GM06990 (cell line): ENCODE results near the gene CPEB1.

Source experiments
- DNase-seq: peaks from one replicate; pipeline ENCODE4 v3.0.0-alpha.2; 2011; ENCODE audit not compliant: insufficient read length; ENCODE audit errors: extremely low read depth
- H3K27me3 ChIP-seq: replicated peaks from 2 replicates; pipeline ENCODE4 v1.6.0; 2011; ENCODE audit warnings: low read length; ENCODE audit not compliant: control insufficient read depth, insufficient read depth
- H3K36me3 ChIP-seq: 2 replicates; pipeline ENCODE4 v1.5.1; 2011; ENCODE audit warnings: low read length; ENCODE audit not compliant: control insufficient read depth, insufficient read depth
- H3K4me3 ChIP-seq: replicated peaks from 2 replicates; pipeline ENCODE4 v1.5.1; 2011; ENCODE audit warnings: low read depth, mild to moderate bottlenecking, control low read depth, low read length
- TF ChIP-seq, protein P1 (sequence below): IDR thresholded peaks from 2 replicates; pipeline ENCODE4 v1.5.1; 2011; ENCODE audit warnings: low read length, control low read depth, mild to moderate bottlenecking, inconsistent platforms; ENCODE audit not compliant: insufficient read depth, poor library complexity, severe bottlenecking

Gene CPEB1

DNA sequence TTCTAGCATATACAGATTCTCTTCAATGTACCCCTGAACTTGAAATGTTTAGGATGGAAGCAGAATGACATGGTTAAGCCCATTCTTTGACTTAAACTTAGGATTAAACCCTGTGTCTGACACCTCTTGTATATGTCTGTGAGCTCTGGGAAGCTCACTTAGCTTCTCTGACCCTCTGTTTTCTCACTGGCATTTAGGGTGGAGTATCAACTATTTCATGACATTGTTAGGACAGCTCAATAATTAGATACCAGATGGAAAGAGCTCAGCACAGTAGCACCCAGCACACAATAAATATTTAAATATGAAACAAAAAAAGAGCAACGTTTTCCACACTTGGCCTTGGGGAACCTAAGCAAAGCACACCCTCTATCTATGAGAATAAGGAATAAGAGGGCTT, 88.7 kb downstream of the CPEB1 start:
- DNase-seq, result no peak
- TF ChIP-seq, protein P1, sequence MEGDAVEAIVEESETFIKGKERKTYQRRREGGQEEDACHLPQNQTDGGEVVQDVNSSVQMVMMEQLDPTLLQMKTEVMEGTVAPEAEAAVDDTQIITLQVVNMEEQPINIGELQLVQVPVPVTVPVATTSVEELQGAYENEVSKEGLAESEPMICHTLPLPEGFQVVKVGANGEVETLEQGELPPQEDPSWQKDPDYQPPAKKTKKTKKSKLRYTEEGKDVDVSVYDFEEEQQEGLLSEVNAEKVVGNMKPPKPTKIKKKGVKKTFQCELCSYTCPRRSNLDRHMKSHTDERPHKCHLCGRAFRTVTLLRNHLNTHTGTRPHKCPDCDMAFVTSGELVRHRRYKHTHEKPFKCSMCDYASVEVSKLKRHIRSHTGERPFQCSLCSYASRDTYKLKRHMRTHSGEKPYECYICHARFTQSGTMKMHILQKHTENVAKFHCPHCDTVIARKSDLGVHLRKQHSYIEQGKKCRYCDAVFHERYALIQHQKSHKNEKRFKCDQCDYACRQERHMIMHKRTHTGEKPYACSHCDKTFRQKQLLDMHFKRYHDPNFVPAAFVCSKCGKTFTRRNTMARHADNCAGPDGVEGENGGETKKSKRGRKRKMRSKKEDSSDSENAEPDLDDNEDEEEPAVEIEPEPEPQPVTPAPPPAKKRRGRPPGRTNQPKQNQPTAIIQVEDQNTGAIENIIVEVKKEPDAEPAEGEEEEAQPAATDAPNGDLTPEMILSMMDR, result no peak
- Histone ChIP-seq H3K4me3 (no peak overlapping the region), H3K36me3 (peaks cover 2% of the 10 kb centered on the region; the same call in 1 of the 2 replicates), H3K27me3 (no peaks in the 10 kb centered on the region)

DNA sequence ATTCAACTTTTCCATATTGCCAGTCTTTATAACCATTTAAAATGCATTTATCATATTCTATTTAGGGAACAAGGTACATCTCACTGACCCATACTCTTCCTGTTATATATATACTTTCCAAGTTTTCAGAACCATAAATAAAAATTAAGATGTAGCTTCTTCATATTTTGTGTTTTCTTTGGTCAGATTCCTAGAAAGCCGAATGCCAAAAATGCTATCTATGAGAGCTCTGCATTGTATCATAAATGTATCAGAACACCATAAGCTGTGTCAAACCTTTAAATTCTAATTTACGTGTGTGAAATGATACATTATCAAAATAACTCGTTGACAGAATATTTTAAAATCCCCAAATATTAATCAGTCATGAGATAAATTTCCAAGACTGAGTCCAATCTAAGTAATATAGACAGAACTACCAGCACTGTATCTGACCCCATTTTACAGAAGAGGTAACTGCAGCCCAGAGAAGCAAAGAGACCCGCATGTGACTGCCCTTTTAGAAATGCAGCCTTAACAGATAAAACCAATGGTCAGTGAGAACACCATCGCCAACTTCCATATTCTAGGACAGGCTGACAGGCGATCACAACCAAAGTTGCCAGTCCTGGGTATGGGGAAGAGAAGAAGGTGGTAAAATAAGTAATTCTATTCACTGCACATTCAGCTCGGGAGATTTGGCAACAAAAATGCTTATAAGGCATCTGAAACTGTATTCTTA, 90.7 kb downstream of the CPEB1 start:
- Histone ChIP-seq H3K4me3 (no peak overlapping the region), H3K36me3 (peaks cover 2% of the 10 kb centered on the region; the same call in 1 of the 2 replicates), H3K27me3 (no peaks in the 10 kb centered on the region)
- no peak for DNase-seq
- TF ChIP-seq, protein P1, result no peak

DNA sequence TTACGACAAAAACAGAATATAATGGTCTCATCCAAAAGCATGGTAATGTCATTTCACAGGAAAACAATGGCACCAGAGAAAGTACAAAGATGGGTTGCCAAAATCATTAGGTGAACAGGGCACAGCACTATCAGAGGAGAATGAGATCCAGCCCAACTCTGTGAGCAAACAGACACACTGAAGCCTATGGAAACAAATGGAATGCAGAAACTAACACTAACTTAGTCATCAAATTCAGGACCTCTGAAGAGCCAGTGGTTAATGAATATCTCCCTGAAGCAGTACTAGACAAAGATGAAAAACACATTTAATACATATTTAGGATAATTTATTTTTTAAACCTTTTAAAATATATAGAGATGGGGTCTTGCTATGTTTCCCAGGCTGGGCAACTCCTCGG, 92.3 kb downstream of the CPEB1 start:
- DNase-seq, result no peak
- TF ChIP-seq, protein P1, result no peak
- no peak overlapping the region for H3K4me3 ChIP-seq
- peaks cover 2% of the 10 kb centered on the region; the same call in 1 of the 2 replicates for H3K36me3 ChIP-seq
- no peaks in the 10 kb centered on the region for H3K27me3 ChIP-seq

DNA sequence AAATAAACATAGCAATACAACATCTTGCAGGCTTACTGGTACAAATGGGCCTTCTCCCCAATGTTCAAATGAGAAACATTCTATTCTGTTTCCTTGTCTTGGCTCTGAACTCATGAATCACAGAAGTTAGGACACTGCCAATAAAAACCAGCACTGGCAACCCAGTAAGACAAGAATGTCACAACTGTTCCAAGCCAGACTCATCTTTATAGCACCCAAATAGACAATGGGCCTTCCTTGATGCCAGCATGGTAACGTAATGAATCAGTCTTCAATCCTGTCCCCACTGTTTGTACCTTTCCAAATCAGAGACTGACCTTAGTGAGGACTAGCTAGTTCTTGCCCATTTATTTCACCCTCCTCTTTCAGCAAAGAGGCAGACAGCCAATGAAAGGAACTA, 92.8 kb downstream of the CPEB1 start:
- Histone ChIP-seq H3K27me3 (no peaks in the 10 kb centered on the region), H3K36me3 (peaks cover 2% of the 10 kb centered on the region; the same call in 1 of the 2 replicates), H3K4me3 (no peak overlapping the region)
- TF ChIP-seq, protein P1, result no peak
- no peak for DNase-seq

DNA sequence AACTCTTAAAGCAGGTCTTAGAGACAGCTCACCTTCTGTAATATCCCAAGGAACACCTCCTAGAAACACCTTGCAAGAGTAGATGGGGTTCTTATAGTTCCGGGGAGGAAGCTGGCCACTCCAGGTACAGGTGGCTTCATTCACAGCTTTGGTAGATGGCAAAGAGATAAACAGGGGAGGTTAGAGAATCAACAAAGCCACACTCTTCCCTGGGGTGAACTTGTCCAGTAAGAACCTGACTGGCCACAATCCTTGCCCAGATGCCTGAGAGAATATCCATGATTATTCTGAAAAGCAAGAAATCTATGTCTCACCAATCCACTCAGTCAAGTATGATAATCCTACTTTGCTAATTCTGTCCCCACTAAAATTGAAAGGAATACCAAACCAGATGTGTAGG, 93.3 kb downstream of the CPEB1 start:
- no peak overlapping the region for H3K4me3 ChIP-seq
- H3K36me3 ChIP-seq, result peaks cover 2% of the 10 kb centered on the region; the same call in 1 of the 2 replicates
- TF ChIP-seq, protein P1, result no peak
- H3K27me3 ChIP-seq, result no peaks in the 10 kb centered on the region
- no peak for DNase-seq
